ENCODE results near the gene TBC1D22A. TPM values are rescaled to one million over a fixed set of nuclear protein-coding genes. Genes with fewer than 3 reads are reported as not detected.

Gene TBC1D22A
- total RNA-seq, 6 donors from 2014 or later = 27.1 to 48.2 (median 35.3) TPM

GRCh38 chr22:47187176-47187957 lies 424.9 kb downstream of the TBC1D22A start:
- Histone ChIP-seq H3K27ac (no peak overlapping the region), H3K27me3 (no peaks in the 10 kb centered on the region), H3K9me3 (no peaks in the 10 kb centered on the region), H3K4me1 (no peaks in the 10 kb centered on the region), H3K4me3 (no peak overlapping the region), H3K36me3 (no peaks in the 10 kb centered on the region)
- 84 to 85% methylated on average over 9 of the region's 9 CpGs for WGBS, 2 donors
- TF ChIP-seq POLR2A (IDR thresholded peaks at IDR 0.05) (no peak), POLR2AphosphoS5 (IDR thresholded peaks at IDR 0.05) (no peak), EP300 (IDR thresholded peaks at IDR 0.05) (no peak)
- TF ChIP-seq, protein P1, sequence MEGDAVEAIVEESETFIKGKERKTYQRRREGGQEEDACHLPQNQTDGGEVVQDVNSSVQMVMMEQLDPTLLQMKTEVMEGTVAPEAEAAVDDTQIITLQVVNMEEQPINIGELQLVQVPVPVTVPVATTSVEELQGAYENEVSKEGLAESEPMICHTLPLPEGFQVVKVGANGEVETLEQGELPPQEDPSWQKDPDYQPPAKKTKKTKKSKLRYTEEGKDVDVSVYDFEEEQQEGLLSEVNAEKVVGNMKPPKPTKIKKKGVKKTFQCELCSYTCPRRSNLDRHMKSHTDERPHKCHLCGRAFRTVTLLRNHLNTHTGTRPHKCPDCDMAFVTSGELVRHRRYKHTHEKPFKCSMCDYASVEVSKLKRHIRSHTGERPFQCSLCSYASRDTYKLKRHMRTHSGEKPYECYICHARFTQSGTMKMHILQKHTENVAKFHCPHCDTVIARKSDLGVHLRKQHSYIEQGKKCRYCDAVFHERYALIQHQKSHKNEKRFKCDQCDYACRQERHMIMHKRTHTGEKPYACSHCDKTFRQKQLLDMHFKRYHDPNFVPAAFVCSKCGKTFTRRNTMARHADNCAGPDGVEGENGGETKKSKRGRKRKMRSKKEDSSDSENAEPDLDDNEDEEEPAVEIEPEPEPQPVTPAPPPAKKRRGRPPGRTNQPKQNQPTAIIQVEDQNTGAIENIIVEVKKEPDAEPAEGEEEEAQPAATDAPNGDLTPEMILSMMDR (IDR thresholded peaks at IDR 0.05) = no peak
- ATAC-seq (ENCODE audit: low FRiP score in 2 of 2) (no peak), DNase-seq (peak in 1 of 2 donors; percentile 2)

DNA sequence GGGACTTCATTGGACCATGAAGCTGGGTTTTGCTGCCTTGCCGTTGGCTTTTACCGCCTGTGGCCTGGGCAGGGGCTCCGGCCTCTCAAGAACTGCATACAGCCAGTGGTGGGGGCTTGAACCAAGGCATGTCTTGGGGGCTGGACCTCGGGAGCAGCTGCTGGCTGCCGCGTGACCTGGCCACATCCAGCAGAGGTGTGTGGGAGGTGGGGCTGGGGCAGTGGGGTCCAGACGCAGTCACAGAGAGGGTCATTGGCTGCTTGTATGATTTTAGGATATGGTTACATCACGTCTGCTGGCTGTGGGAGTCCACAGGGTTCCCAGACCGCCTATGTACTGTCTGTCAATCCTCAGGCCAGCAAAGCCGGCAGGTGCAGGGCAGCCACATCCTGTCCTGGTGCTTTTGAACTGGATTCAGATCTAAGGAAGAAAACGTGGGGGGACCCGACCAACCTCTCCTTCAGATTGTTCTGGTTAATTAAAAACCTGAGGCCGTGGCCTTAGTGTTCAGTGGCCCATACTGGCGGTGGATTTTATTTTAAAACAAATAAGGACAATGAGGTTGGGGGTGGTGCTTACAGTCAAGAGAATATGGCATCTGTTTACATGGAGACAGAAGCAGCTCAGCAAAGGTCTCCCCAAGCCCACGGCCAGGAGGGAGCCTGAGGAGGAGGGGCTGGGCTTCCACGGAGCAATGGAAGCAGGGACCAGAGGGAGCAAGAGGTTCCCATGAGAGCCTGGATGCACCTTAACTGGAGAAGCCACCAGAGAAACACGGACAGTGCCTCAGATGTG lies 426.0 kb downstream of the TBC1D22A start:
- 59 to 69% methylated on average over 11 to 14 of the region's 17 CpGs for WGBS, 2 donors
- ATAC-seq (ENCODE audit: low FRiP score in 2 of 2) (no peak), DNase-seq (peak; percentile 18 to 52)

GRCh38 chr22:47189056-47189916 lies 426.8 kb downstream of the TBC1D22A start:
- no peak overlapping the region for H3K4me3 ChIP-seq
- peak; percentile 12 to 67 for DNase-seq
- H3K9me3 ChIP-seq = no peaks in the 10 kb centered on the region
- no peaks in the 10 kb centered on the region for H3K36me3 ChIP-seq
- H3K27me3 ChIP-seq = no peaks in the 10 kb centered on the region
- no peak overlapping the region for H3K27ac ChIP-seq
- no peaks in the 10 kb centered on the region for H3K4me1 ChIP-seq
- ATAC-seq (ENCODE audit: low FRiP score in 2 of 2) = no peak
- TF ChIP-seq POLR2A (IDR thresholded peaks at IDR 0.05) (no peak), EP300 (IDR thresholded peaks at IDR 0.05) (no peak), POLR2AphosphoS5 (IDR thresholded peaks at IDR 0.05) (no peak)
- TF ChIP-seq, protein P1 (IDR thresholded peaks at IDR 0.05) = no peak
- WGBS, 2 donors = 88 to 90% methylated on average over 21 to 34 of the region's 35 CpGs

More for the DNA sequence above, 426.0 kb downstream of the TBC1D22A start:
- TF ChIP-seq EP300 (IDR thresholded peaks at IDR 0.05) (no peak), POLR2A (IDR thresholded peaks at IDR 0.05) (no peak), POLR2AphosphoS5 (IDR thresholded peaks at IDR 0.05) (no peak)
- TF ChIP-seq, protein P1 (IDR thresholded peaks at IDR 0.05) = no peak
- H3K4me1 ChIP-seq = no peaks in the 10 kb centered on the region
- no peak overlapping the region for H3K4me3 ChIP-seq
- H3K27ac ChIP-seq = no peak overlapping the region
- no peaks in the 10 kb centered on the region for H3K27me3 ChIP-seq
- no peaks in the 10 kb centered on the region for H3K9me3 ChIP-seq
- H3K36me3 ChIP-seq = no peaks in the 10 kb centered on the region

DNA sequence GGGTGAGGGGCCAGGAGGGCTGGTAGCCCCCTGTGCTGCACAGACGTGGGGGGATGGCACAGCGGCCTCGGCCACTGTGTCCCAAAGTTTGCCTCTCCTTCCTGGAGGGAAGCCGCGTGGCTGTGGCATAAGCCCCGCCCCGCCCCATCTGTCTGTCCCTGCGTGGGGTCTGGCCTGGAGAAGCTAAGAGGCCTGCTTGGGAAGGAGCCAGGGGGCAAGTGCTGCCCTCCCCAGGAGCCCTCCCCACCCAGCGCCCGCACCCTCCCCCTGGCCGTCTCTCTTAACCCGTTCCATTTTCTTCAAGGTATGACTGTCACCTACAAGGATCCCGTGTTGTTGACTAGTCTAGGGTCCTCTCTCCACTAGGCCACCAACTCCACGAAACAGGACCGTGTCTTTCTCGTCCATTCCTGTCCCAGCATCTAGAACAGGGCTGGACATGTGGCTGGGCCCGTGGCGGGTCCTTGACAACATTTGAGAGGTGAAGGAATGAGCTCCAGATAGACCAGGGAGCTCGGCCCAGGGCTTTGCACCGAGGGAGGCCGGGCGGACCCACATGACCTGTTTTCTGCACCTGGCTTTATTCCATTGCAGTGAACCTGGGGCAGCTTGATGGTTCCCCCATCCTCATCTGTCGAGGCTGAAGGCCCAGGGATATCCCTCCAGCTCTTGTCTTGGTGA lies 428.0 kb downstream of the TBC1D22A start:
- no peak for TF ChIP-seq EP300 (IDR thresholded peaks at IDR 0.05)
- TF ChIP-seq, protein P1 (IDR thresholded peaks at IDR 0.05) = no peak
- no peak for TF ChIP-seq POLR2A (IDR thresholded peaks at IDR 0.05)
- no peak for TF ChIP-seq POLR2AphosphoS5 (IDR thresholded peaks at IDR 0.05)
- Histone ChIP-seq H3K27me3 (no peaks in the 10 kb centered on the region), H3K4me1 (no peaks in the 10 kb centered on the region), H3K27ac (no peak overlapping the region), H3K9me3 (no peaks in the 10 kb centered on the region), H3K4me3 (no peak overlapping the region), H3K36me3 (no peaks in the 10 kb centered on the region)
- ATAC-seq (ENCODE audit: low FRiP score in 2 of 2) (no peak), DNase-seq (peak; percentile 19 to 65)
- 93 to 94% methylated on average over 13 to 23 of the region's 23 CpGs for WGBS, 2 donors

Data from upper lobe of left lung (tissue), 6 donors.